ENCODE data around the gene LIN54.
"Not testable (repeated sequence)": the region's sequence is repeated elsewhere in the genome, so short reads cannot be mapped to it uniquely, and the experiment has no call there.

The LIN54 gene

GRCh38 chr4:83010522-83011318, at the start of gene LIN54:
TSS of gene LIN54 (minus strand) at chr4:83010823. CDS start at chr4:82984844, 25,979 bp downstream.
- peak; percentile 88 for DNase-seq (ENCODE audit: low read depth)

GRCh38 chr4:83054928-83055327, 44.3 kb upstream of the LIN54 start:
- peak; percentile 39 for DNase-seq (ENCODE audit: low read depth)

DNA sequence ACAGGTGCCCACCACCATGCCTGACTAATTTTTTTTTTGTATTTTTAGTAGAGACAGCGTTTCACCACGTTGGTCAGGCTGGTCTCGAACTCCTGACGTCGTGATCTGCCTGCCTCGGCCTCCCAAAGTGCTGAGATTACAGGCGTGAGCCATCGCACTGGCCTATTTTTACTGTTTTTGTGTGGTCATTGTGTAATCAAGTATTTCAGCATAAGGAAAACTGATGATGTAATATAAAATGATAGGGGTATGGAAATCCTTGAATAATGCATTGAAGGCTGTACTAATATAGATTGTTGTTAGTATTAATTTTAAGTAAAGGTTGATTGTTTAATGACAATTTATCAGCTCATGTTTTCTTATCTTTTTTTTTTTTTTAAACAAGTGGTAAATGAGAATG, 38.2 kb upstream of the LIN54 start:
- DNase-seq (ENCODE audit: low read depth): not testable (repeated sequence)

DNA sequence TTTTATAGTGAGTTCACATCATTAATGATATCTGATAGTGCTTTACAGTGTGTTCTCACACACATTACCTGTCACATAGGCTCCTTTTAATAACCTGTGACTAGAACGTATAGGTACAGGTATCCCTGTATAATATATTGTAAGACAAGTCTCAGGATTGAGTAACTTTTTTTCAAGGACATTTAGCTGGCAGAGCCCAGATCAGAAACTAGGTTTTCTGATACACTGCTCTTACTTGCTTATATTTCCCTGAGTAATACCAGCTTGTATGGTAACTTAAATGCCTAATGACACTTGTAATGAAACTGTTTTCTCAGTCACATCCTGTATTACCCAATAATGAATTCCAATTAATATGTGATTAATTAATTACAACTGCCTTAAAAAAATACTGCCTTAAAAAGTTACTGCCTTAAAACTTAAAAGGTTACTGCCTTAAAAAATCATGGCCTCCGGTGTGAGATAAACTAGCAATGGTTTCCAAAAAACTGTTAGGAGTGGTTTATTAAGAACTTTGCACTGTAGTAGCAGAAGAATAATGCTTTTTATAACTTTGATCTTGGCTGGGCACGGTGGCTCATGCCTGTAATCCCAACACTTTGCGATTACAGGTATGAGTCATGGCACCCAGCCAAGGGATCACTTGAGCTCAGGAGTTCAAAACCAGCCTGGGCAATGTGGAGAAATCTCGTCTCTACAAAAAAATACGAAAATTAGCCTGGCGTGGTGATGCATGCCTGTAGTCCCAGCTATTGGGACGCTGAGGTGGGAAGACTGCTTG, 36.3 kb upstream of the LIN54 start:
- DNase-seq (ENCODE audit: low read depth): no peak

- peak; percentile 90 for DNase-seq (ENCODE audit: low read depth)
These were observed 33.3 kb upstream of the LIN54 start for GRCh38 chr4:83043801-83044407.

- DNase-seq (ENCODE audit: low read depth): not testable (repeated sequence)
These were observed 32.5 kb upstream of the LIN54 start for GRCh38 chr4:83043157-83043556.

GRCh38 chr4:83040269-83040668, 29.6 kb upstream of the LIN54 start:
- DNase-seq (ENCODE audit: low read depth): no peak

DNA sequence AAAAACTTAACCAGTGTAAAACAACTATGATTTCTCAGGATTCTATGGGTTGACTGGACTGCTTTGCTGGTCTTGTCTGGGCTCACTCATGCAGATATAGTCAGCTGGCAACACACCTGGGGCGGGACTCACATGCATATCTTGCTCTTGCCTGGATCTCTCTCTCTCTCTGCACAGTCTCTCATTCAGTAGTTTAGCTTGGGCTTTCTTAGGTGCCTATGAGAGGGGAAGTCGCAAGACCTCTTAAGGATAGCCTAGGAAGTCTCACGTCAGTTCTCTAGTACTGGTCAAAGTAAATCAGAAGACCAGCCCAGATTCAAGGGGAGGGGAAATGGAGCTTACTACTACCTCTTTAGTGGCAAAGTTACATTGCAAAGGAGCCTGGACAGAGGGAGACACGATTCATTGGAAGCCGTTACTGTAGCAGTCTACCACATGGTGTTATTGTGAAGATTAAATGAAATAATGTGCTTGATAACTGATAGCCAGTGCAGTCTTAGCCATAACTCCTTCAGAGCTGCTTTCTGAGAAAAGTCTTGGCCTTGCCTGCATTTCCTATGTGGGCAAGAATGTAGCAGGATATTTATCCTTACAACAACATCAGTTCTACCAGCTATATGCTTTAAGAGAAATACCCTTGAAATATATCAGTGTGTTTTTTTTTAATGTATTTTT, 26.5 kb upstream of the LIN54 start:
- no peak for DNase-seq (ENCODE audit: low read depth)

DNA sequence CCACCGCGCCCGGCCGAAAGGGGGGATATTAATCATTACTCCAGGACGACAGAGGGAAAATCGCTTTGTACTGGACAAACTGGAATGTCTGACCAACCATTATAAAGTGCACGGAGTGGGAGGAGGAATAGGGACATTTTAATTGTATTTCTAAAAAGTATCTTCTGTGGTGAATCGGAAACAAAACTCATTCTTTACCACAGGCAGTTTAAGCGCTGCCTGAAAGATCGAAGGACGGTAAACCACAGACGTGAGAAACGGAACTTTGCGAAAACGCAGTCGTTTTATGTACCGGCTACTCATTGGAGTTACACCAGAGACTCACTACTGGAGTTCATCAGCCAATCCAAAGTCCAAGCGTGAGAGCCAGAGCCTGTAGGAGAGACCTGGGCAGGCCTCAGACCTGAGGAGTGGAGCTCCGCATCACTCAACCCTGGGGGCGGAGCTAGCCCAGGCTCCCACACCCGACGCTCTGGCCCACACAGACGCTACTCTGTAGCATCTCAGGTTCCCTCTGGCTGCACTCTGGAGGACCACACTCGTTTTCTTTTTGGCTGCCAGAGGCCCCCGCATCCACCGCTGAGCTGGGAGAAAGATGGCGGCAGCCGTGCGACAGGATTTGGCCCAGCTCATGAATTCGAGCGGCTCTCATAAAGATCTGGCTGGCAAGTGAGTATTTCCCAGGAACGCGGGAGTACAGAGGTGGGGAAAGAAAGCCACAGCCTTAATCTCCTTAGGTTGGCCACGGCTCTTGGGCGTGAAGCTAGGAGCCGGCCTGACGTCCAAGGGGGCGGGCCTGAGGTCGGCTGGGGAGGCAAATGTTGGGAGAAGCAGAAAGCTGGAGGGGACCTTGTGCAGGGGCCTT, 24.2 kb upstream of the LIN54 start, which contains the start of gene COPS4:
Gene COPS4, plus strand, starts transcription at position 554 of the 865 bp plus-strand sequence. Its CDS starts 42 bp downstream, at position 596.
- peak; percentile 100 for DNase-seq (ENCODE audit: low read depth)

GRCh38 chr4:83029688-83030087, 19.1 kb upstream of the LIN54 start:
- no peak for DNase-seq (ENCODE audit: low read depth)

- no peak for DNase-seq (ENCODE audit: low read depth)
These were observed 18.4 kb upstream of the LIN54 start for GRCh38 chr4:83028976-83029375.

DNA sequence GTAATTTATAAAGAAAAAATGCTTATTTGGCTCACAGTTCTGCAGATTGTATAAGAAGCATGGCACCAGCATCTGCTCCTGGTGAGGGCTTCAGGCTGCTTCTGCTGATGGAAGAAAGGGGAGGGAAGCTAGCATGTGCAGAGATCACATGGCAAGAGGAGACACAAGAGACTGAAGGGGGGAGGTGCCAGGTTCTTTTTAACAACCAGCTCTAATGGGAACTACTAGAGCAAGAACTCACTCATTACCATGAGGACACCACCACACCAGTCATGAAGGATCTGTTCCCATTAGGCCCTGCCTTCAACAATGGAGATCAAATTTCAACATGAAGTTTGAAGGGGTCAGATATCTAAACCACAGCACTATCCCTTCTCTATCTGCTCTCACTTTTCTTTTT, 14.9 kb upstream of the LIN54 start:
- peak; percentile 8 for DNase-seq (ENCODE audit: low read depth)

DNA sequence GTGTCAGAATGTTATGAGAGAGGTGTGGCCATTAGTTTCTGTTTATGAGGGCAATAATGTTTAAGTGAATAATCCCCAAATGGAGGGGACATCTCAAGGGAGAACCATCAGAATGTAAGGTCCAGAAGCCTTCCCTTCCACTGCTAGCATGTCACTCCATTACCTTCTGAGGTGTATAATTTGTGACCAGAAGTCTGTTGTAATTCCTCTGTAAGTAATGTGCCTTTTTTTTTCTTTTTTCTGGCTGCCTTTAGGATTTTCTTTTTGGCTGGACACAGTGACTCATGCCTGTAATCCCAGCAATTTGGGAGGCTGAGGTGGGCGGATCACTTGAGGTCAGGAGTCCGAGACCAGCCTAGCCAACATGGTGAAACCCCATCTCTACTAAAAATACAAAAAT, 13.6 kb upstream of the LIN54 start:
- DNase-seq (ENCODE audit: low read depth): no peak

DNA sequence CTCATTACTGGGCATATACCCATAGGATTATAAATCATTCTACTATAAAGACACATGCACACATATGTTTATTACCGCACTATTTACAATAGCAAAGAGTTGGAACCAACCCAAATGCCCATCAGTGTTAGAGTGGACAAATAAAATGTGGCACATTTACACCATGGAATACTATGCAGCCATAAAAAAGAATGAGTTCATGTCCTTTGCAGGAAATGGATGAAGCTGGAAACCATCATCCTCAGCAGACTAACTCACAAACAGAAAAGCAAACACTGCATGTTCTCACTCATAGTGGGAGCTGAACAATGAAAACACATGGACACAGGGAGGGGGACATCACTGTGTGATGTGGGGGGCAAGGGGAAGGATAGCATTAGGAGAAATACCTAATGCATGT, 13.0 kb upstream of the LIN54 start:
- not testable (repeated sequence) for DNase-seq (ENCODE audit: low read depth)

DNA sequence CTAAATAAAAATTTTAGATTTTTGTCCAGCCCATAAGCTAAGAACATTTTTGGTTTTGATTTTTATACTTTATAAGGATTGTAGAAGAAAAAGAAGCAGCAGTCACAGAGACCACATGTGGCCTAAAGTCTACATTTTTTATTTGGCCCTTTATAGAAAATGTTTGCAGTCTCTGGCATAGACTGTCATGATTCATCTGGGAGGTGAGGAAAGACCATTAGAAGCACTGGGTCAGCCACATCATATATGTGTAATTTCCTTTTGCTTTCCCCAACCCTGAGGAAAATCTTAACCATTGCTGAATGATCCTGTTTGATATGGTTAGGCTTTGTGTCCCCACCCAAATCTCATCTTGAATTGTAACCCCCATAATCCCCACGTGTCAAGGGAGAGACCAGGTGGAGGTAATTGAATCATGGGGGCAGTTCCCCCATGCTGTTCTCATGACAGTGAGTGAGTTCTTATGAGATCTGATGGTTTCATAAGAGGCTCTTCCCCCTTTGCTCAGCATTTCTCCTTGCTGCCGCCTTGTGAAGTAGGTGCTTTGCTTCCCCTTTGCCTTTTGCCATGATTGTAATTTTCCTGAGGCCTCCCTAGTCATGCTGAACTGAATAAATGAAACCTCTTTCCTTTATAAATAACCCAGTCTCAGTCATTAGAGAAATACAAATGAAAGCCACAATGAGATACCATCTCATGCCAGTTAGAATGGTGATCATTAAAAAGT, 12.3 kb upstream of the LIN54 start:
- peak; percentile 76 for DNase-seq (ENCODE audit: low read depth)

- DNase-seq (ENCODE audit: low read depth): no peak
These were observed 9.3 kb upstream of the LIN54 start for GRCh38 chr4:83019794-83020494.

DNA sequence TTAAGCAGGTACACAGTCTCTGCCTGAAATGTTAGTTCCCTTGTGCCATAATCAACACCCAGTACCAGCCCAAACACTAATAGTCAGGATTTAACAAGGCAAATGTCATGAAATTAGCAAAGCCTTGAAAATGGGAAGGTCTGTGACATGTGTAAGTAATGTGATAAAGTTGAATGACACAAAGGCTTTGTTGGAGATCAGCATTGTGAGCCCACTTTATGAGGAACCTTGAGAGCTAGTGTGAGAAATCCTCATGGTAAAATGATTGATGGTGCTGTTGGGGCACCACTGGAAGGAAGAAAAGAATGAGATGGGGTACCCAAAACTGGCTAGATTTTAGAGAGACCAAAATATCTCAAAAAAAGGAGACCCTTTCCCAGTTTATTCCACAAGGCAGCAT, 3.3 kb upstream of the LIN54 start:
- DNase-seq (ENCODE audit: low read depth): no peak

- DNase-seq (ENCODE audit: low read depth): peak; percentile 3
These were observed 2.8 kb upstream of the LIN54 start for GRCh38 chr4:83013420-83013867.

DNA sequence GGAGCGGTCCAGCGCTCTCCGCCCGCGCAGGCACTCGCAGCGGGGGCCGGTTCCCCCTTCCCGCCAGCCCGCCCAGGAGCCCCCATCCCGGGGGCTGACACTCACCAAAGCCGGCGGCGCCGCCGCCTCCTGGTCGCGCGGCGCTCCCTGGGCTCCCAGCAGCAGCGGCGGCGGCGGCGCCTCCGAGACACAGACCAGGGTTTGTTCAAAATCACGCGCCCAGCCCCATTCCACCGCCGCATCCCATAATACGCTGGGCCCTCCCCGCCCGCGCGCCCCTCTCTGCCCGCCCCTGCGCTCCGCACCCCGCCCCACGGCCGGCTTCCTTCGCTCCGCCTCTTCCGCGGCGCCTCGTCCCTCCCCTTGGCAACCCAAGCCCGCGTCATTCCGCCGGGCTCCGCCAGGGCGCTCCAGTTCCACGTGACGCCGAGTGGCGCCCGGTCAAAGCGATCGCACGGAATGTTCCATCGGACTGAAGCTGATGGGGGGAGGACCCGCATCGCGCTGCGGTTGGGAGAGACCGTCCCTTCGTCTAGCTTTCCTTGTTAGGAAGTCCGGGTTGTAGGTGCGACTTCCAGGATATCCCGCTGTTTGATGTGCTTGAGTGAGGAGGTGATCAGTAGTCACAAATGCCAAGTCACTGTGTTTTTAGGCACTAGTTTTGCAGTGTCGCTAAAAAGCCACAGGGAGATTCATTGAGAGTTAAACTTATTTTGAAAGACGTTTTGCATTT, 2.2 kb upstream of the LIN54 start:
- DNase-seq (ENCODE audit: low read depth): peak; percentile 97

Data from EH (cell line).